Heart left ventricle (tissue), 13 donors: ENCODE data around the gene PAN2.

ENCODE experiments used
- POLR2A ChIP-seq, 2 donors: fragments of 450-650 bp; IDR thresholded peaks; one replicate each; pipeline ENCODE4 v1.6.1; 2017; ENCODE audit warnings: antibody characterized with exemption in 2 of 2, mild to moderate bottlenecking in 2 of 2, moderate library complexity in 2 of 2
- TF ChIP-seq, protein P1 (sequence below), 12 donors: fragments of 200-600 bp; sonication (generic) in 4 of 12; IDR thresholded peaks; one replicate each; pipeline versions ENCODE4 v1.5.0 to v1.8.0; 2018 to 2022; ENCODE audit warnings: antibody characterized with exemption in 12 of 12, mild to moderate bottlenecking in 5 of 12
- donor health status: ischemic (EF 13 %, LVEDD 7.1; RV severe dilation, severe dysfunction).
- donor health status: DM: no; HTN: yes; CAD: no.
- donor health status: DM: no; HTN: no; CAD: no.
- donor health status: ischemic (EF 25% LVEDD 6.9; RV normal size, moderate dysfunction).
- donor health status: ischemic (EF 25% LVEDD 5.7; RV mildly dilated, moderate dysfunction).
- donor health status: ischemic (EF 35%, LVEDD 5.7; RV mildly dilated, moderate dysfunction).
- donor health status: nonischemic (EF 11% LVEDD 7.7; RV severe dilation, severe dysfunction).
- donor health status: DM: yes; HTN: yes; CAD: no.
- donor health status: PGD.
- donor health status: ischemic (EF 29% LVEDD 5.4; RV normal size, mild dysfunction).
- donor health status: nonischemic (EF 23%, LVEDD 6.1; RV moderate dilation, normal function).

DNA sequence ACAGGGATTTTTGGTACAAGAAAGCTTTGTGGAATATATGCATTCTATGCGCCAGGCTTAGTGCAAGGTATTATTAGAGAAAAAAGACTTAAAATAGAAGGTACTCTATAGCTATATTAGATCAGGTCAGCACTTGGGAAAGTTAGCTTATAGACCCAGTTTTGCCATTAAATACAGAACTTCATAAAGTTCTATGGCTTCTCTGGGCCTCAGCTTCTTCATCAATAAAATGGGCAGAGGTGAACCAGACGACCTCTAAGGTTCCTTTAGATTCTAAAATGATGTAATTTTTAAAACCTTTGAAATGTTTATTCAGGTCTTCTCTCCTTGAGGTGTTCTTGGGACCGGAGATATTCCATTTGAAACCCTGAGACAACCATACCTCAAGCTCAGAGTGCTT is 25.1 kb downstream of the PAN2 start:
- TF ChIP-seq, protein P1, sequence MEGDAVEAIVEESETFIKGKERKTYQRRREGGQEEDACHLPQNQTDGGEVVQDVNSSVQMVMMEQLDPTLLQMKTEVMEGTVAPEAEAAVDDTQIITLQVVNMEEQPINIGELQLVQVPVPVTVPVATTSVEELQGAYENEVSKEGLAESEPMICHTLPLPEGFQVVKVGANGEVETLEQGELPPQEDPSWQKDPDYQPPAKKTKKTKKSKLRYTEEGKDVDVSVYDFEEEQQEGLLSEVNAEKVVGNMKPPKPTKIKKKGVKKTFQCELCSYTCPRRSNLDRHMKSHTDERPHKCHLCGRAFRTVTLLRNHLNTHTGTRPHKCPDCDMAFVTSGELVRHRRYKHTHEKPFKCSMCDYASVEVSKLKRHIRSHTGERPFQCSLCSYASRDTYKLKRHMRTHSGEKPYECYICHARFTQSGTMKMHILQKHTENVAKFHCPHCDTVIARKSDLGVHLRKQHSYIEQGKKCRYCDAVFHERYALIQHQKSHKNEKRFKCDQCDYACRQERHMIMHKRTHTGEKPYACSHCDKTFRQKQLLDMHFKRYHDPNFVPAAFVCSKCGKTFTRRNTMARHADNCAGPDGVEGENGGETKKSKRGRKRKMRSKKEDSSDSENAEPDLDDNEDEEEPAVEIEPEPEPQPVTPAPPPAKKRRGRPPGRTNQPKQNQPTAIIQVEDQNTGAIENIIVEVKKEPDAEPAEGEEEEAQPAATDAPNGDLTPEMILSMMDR (IDR thresholded peaks at IDR 0.05): no peak
- TF ChIP-seq POLR2A (IDR thresholded peaks at IDR 0.05): no peak
